IMR-90 (cell line): ENCODE data around the gene EDC4. TPM values are rescaled to one million over a fixed set of nuclear protein-coding genes. Genes with fewer than 3 reads are reported as not detected.
"Not testable (repeated sequence)": the region's sequence is repeated elsewhere in the genome, so short reads cannot be mapped to it uniquely, and the experiment has no call there.

ENCODE experiments used
- ATAC-seq: fragments of 200-7000 bp; cut with Tn5 transposase; 2 replicates; pipeline ENCODE4 v1.9.1; 2020; ENCODE audit warnings: low read depth, mild to moderate bottlenecking, moderate library complexity
- BruUV-seq: library from RNA; stranded (reverse); fragments of 400-500 nt; replicated peaks from 2 replicates; lab custom pipeline; 2021; lab: Mats Ljungman, UMichigan
- CTCF ChIA-PET: fragments of 300-600 bp; formaldehyde crosslinking; extraction: SDS; loops from one replicate; lab custom pipeline; 2021; ENCODE audit warnings: antibody characterized with exemption; lab: Yijun Ruan, JAX
- POLR2A ChIA-PET: fragments of 300-600 bp; sonication (Branson Sonifier 250); formaldehyde crosslinking; loops from one replicate; lab custom pipeline; 2022; ENCODE audit warnings: antibody characterized with exemption; ENCODE audit not compliant: unreplicated experiment; lab: Charles Lee
- DNase-seq: peaks from one replicate; pipeline ENCODE4 v3.0.0; 2013
- H2AFZ ChIP-seq: replicated peaks from 2 replicates; pipeline ENCODE3; 2013; ENCODE audit warnings: low read length, mild to moderate bottlenecking; ENCODE audit not compliant: poor library complexity
- H2AK5ac ChIP-seq: 2 replicates; pipeline ENCODE4 v1.6.1; 2013; ENCODE audit warnings: low read depth, low read length, inconsistent platforms
- H2AK9ac ChIP-seq: replicated peaks from 2 replicates; pipeline ENCODE3; 2013; ENCODE audit warnings: mild to moderate bottlenecking, low read depth, low read length, moderate library complexity; ENCODE audit not compliant: poor library complexity
- H2BK120ac ChIP-seq: 2 replicates; pipeline ENCODE4 v1.6.1; 2013; ENCODE audit warnings: low read depth, low read length, inconsistent platforms
- H2BK15ac ChIP-seq: 3 replicates; pipeline ENCODE4 v1.6.1; 2013; ENCODE audit warnings: low read depth, low read length, inconsistent platforms
- H2BK20ac ChIP-seq: 2 replicates; pipeline ENCODE4 v1.6.1; 2013; ENCODE audit warnings: low read depth, mild to moderate bottlenecking, inconsistent platforms, low read length, moderate library complexity
- H2BK5ac ChIP-seq: 2 replicates; pipeline ENCODE4 v1.6.1; 2013; ENCODE audit warnings: mild to moderate bottlenecking, low read depth, low read length, inconsistent platforms; ENCODE audit not compliant: poor library complexity, severe bottlenecking
- H3K14ac ChIP-seq: replicated peaks from 2 replicates; pipeline ENCODE4 v1.6.1; 2013; ENCODE audit warnings: low read depth, low read length, inconsistent platforms
- H3K18ac ChIP-seq: 2 replicates; pipeline ENCODE4 v1.6.1; 2013; ENCODE audit warnings: low read depth, low read length, control low read depth
- H3K23ac ChIP-seq: 2 replicates; pipeline ENCODE4 v1.6.1; 2013; ENCODE audit warnings: low read depth, low read length, inconsistent platforms
- H3K27ac ChIP-seq: 2 replicates; pipeline ENCODE4 v1.5.1; 2013; ENCODE audit warnings: mild to moderate bottlenecking, control low read depth, low read length; ENCODE audit not compliant: insufficient read depth
- H3K27me3 ChIP-seq: 2 replicates; pipeline ENCODE4 v1.6.1; 2013; ENCODE audit warnings: low read length; ENCODE audit not compliant: control insufficient read depth, insufficient read depth
- H3K36me3 ChIP-seq: 2 replicates; pipeline ENCODE4 v1.6.1; 2013; ENCODE audit warnings: low read length, mixed read lengths; ENCODE audit not compliant: control insufficient read depth, insufficient read depth
- H3K4ac ChIP-seq: 2 replicates; pipeline ENCODE4 v1.6.1; 2013; ENCODE audit warnings: low read depth, low read length, inconsistent platforms
- H3K4me1 ChIP-seq: 2 replicates; pipeline ENCODE4 v1.6.1; 2013; ENCODE audit warnings: low read length, mixed read lengths; ENCODE audit not compliant: control insufficient read depth, insufficient read depth
- H3K4me2 ChIP-seq: 2 replicates; pipeline ENCODE4 v1.6.1; 2013; ENCODE audit warnings: low read depth, mild to moderate bottlenecking, control low read depth, low read length, moderate library complexity
- H3K4me3 ChIP-seq: 2 replicates; pipeline ENCODE4 v1.5.1; 2013; ENCODE audit warnings: low read depth, mild to moderate bottlenecking, control low read depth, low read length, moderate library complexity; ENCODE audit not compliant: insufficient read depth
- H3K56ac ChIP-seq: 2 replicates; pipeline ENCODE4 v1.6.1; 2013; ENCODE audit warnings: low read length, inconsistent platforms; ENCODE audit not compliant: insufficient read depth; ENCODE audit errors: extremely low read depth
- H3K79me1 ChIP-seq, 2 experiments: 2 replicates each; pipeline ENCODE4 v1.6.1; 2013; ENCODE audit warnings: low read length in 2 of 2, inconsistent platforms in 1 of 2, low read depth in 1 of 2
- H3K9ac ChIP-seq: 2 replicates; pipeline ENCODE4 v1.6.1; 2013; ENCODE audit warnings: low read depth, low read length, control low read depth
- H3K9me1 ChIP-seq: 2 replicates; pipeline ENCODE4 v1.6.1; 2013; ENCODE audit warnings: low read length, inconsistent platforms; ENCODE audit not compliant: insufficient read depth
- H3K9me3 ChIP-seq: 2 replicates; pipeline ENCODE4 v1.6.1; 2013; ENCODE audit warnings: low read length; ENCODE audit not compliant: control insufficient read depth, insufficient read depth
- H4K20me1 ChIP-seq: 2 replicates; pipeline ENCODE4 v1.6.1; 2013; ENCODE audit warnings: low read length, inconsistent platforms; ENCODE audit not compliant: insufficient read depth
- H4K5ac ChIP-seq: 2 replicates; pipeline ENCODE4 v1.6.1; 2013; ENCODE audit warnings: mild to moderate bottlenecking, low read depth, low read length, control low read depth
- H4K8ac ChIP-seq, 2 experiments: 2 replicates each; pipeline ENCODE4 v1.6.1; 2013; ENCODE audit warnings: low read depth in 2 of 2, low read length in 2 of 2, control low read depth in 1 of 2, inconsistent platforms in 1 of 2
- H4K91ac ChIP-seq: 2 replicates; pipeline ENCODE4 v1.6.1; 2013; ENCODE audit warnings: low read depth, low read length, inconsistent platforms; ENCODE audit not compliant: insufficient read depth
- MAZ ChIP-seq: IDR thresholded peaks from 2 replicates; pipeline ENCODE4 v1.6.1; 2012; ENCODE audit warnings: low read depth, mild to moderate bottlenecking, low read length, improper control_type of control experiment, moderate library complexity, borderline replicate concordance
- SMC3 ChIP-seq: fragments of 150-350 bp; IDR thresholded peaks from 2 replicates; pipeline ENCODE4 v1.6.1; 2016; ENCODE audit warnings: low read depth, mild to moderate bottlenecking, antibody characterized with exemption, low read length, moderate library complexity
- WGBS, 2 experiments: methylation state at CpG; one replicate each; pipeline versions ENCODE4 v1.1.5 to v1.1.7; 2013; ENCODE audit warnings: missing lambda C conversion rate in 2 of 2; ENCODE audit not compliant: insufficient read length in 1 of 2; ENCODE audit errors: extremely low coverage in 2 of 2; 5-methylcytosine and 5-hydroxymethylcytosine counted together
- dilution Hi-C: fragments of 300-500 bp; cut with HindIII; formaldehyde crosslinking; loops from one replicate; pipeline ENCODE4 v1.14.3; 2018; ENCODE audit warnings: low sequenced_read_pairs; ENCODE audit not compliant: unreplicated experiment
- in situ Hi-C: fragments of 300-500 bp; cut with MboI; formaldehyde crosslinking; loops from 3 replicates; pipeline ENCODE4 v1.14.3; 2019; ENCODE audit warnings: low sequenced_read_pairs, inconsistent platforms, mixed read lengths
- intact Hi-C: fragments of 100-400 bp; cut with micrococcal nuclease; formaldehyde crosslinking; loops from 2 replicates; pipeline ENCODE4 v1.10.0; 2022
- polyA plus RNA-seq, 3 experiments: library from polyadenylated mRNA; depleted of rRNA; stranded (reverse); fragments of >200 nt; gene quantifications; 2 replicates each; pipeline ENCODE4 v1.2.3, GENCODE V29; 2012; ENCODE audit warnings: low replicate concordance in 1 of 3
- total RNA-seq: library from RNA; depleted of rRNA; stranded (reverse); fragments of >200 nt; gene quantifications from 2 replicates; pipeline ENCODE4 v1.2.3, GENCODE V29; 2012
- TF ChIP-seq, protein P1 (sequence below): fragments of 150-350 bp; IDR thresholded peaks from 2 replicates; pipeline ENCODE4 v1.6.1; 2017; ENCODE audit warnings: mild to moderate bottlenecking, antibody characterized with exemption, low read length, low read depth

EDC4 gene
- total and polyA plus RNA-seq, 2 of the 4 experiments (the other 2 are of a cell fraction), result 33.2 to 64.0 TPM

- WGBS, 2 experiments, result 94% methylated on average over 3 of the region's 7 CpGs; no CpG with 5 or more reads in 1 of the 2 experiments
- intact Hi-C loops, result no loop called here
- Histone ChIP-seq H3K56ac (no peak overlapping the region), H2BK15ac (no peak overlapping the region), H4K5ac (no peak overlapping the region), H3K9me1 (peaks cover 30% of the 10 kb centered on the region), H2BK120ac (no peak overlapping the region), H2AK5ac (no peak overlapping the region), H3K18ac (no peak overlapping the region), H4K20me1 (peaks cover 48% of the 10 kb centered on the region), H2BK5ac (no peak overlapping the region), H2BK20ac (no peak overlapping the region), H3K4ac (no peak overlapping the region), H3K9me3 (no peaks in the 10 kb centered on the region), H4K8ac (no peak overlapping the region), H3K23ac (no peak overlapping the region), H3K27me3 (no peaks in the 10 kb centered on the region), H4K91ac (no peak overlapping the region), H3K14ac (no peak overlapping the region), H2AFZ (no peak overlapping the region), H3K4me2 (no peak overlapping the region), H3K27ac (no peak overlapping the region), H3K79me1 (peaks cover 16 to 58% of the 10 kb centered on the region in 2 experiments), H3K36me3 (peaks cover 20% of the 10 kb centered on the region), H3K4me1 (peaks cover 23% of the 10 kb centered on the region), H3K9ac (no peak overlapping the region), H3K4me3 (no peak overlapping the region), H2AK9ac (no peak overlapping the region)
- no peak for TF ChIP-seq MAZ
- TF ChIP-seq, protein P1, sequence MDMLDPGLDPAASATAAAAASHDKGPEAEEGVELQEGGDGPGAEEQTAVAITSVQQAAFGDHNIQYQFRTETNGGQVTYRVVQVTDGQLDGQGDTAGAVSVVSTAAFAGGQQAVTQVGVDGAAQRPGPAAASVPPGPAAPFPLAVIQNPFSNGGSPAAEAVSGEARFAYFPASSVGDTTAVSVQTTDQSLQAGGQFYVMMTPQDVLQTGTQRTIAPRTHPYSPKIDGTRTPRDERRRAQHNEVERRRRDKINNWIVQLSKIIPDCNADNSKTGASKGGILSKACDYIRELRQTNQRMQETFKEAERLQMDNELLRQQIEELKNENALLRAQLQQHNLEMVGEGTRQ, result no peak
- TF ChIP-seq SMC3, result no peak
- in situ Hi-C loops, result no loop called here
- ChIA-PET CTCF (no interaction called here), POLR2A (no interaction called here)
- dilution Hi-C loops, result no loop called here
- BruUV-seq, result no TSS peak
- no peak for DNase-seq
- ATAC-seq, result no peak
Observed at GRCh38 chr16:67914758-67915495, 42.1 kb downstream of the EDC4 start.

- H3K27me3 ChIP-seq, H2BK5ac ChIP-seq, H3K4me2 ChIP-seq, H2AK5ac ChIP-seq, POLR2A ChIA-PET, H3K9ac ChIP-seq, intact Hi-C loops, H2BK20ac ChIP-seq, H3K27ac ChIP-seq, H2AK9ac ChIP-seq, H2BK120ac ChIP-seq, CTCF ChIA-PET, H3K23ac ChIP-seq, H4K91ac ChIP-seq, H3K9me3 ChIP-seq, H3K4ac ChIP-seq, H3K18ac ChIP-seq, H2AFZ ChIP-seq, dilution Hi-C loops, H3K14ac ChIP-seq, H2BK15ac ChIP-seq, H4K5ac ChIP-seq, H4K8ac ChIP-seq, DNase-seq, H3K4me3 ChIP-seq, H3K56ac ChIP-seq, BruUV-seq, ATAC-seq, in situ Hi-C loops: not testable (repeated sequence)
- Histone ChIP-seq H3K9me1 (peaks cover 32% of the 10 kb centered on the region), H3K36me3 (peaks cover 18% of the 10 kb centered on the region), H4K20me1 (peaks cover 51% of the 10 kb centered on the region), H3K4me1 (peaks cover 23% of the 10 kb centered on the region), H3K79me1 (peaks cover 18 to 62% of the 10 kb centered on the region in 2 experiments)
- no CpG with 5 or more reads among the region's 2 CpGs for WGBS, 2 experiments
Observed at GRCh38 chr16:67915496-67915769, 42.6 kb downstream of the EDC4 start.
